Keratinocyte (primary cell): ENCODE data around the gene LANCL1.

Source experiments
- EZH2 ChIP-seq: IDR thresholded peaks from one replicate; pipeline ENCODE4 v1.6.1; 2012; ENCODE audit warnings: inconsistent platforms, mild to moderate bottlenecking, low read length, moderate library complexity
- TF ChIP-seq, protein P1 (sequence below), 3 experiments: IDR thresholded peaks in 1 of 3; conservative IDR thresholded peaks in 1 of 3; optimal IDR thresholded peaks in 1 of 3; 2 replicates in 2 of 3; 3 replicates in 1 of 3; pipeline versions ENCODE3 to v1.5.1; 2011; ENCODE audit warnings: low read length in 3 of 3, mild to moderate bottlenecking in 3 of 3, moderate library complexity in 2 of 3, control low read depth in 1 of 3, inconsistent platforms in 1 of 3; ENCODE audit not compliant: insufficient read depth in 2 of 3; ENCODE audit errors: extremely low read depth in 1 of 3

DNA sequence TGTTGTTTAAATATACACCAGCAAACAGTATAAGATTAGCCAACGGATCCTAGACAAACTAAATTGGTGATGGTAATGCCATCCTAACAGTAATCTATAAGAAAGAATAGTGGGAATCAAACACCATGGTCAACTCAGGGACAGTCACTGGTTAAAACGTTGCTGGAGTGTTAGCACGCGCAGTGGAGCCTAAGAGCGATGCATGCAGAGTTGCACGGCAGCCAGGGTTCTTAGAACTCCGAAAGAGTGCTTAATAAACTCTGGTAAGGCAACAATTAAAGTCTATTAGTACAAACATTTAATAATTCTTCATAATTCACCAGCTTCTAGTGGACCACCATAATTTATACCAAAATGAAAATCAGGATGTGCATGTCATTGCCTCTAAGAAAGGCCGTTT lies 22.2 kb downstream of the LANCL1 start:
- TF ChIP-seq, protein P1, sequence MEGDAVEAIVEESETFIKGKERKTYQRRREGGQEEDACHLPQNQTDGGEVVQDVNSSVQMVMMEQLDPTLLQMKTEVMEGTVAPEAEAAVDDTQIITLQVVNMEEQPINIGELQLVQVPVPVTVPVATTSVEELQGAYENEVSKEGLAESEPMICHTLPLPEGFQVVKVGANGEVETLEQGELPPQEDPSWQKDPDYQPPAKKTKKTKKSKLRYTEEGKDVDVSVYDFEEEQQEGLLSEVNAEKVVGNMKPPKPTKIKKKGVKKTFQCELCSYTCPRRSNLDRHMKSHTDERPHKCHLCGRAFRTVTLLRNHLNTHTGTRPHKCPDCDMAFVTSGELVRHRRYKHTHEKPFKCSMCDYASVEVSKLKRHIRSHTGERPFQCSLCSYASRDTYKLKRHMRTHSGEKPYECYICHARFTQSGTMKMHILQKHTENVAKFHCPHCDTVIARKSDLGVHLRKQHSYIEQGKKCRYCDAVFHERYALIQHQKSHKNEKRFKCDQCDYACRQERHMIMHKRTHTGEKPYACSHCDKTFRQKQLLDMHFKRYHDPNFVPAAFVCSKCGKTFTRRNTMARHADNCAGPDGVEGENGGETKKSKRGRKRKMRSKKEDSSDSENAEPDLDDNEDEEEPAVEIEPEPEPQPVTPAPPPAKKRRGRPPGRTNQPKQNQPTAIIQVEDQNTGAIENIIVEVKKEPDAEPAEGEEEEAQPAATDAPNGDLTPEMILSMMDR (optimal IDR thresholded peaks at IDR 0.05 in 1 of 3, IDR thresholded peaks at IDR 0.05 in 1 of 3, conservative IDR thresholded peaks at IDR 0.05 in 1 of 3; ENCODE audit: extremely low read depth in 1 of 3, insufficient read depth in 2 of 3, low read length in 3 of 3) = no peak
- no peak for TF ChIP-seq EZH2
